HEK293T (cell line): ENCODE measurements around the gene DIO3.

Experiments
- CTCF ChIA-PET: fragments of 350-600 bp; formaldehyde crosslinking; extraction: SDS; loops from one replicate; lab custom pipeline; 2021; ENCODE audit warnings: antibody characterized with exemption, inconsistent platforms; lab: Yijun Ruan, JAX
- POLR2A ChIA-PET: fragments of 350-600 bp; formaldehyde crosslinking; extraction: SDS; loops from one replicate; lab custom pipeline; 2020; ENCODE audit warnings: antibody characterized with exemption, inconsistent platforms; lab: Yijun Ruan, JAX
- DNase-seq: peaks from one replicate; pipeline ENCODE4 v3.0.0; 2012; ENCODE audit warnings: mixed read lengths; ENCODE audit errors: extremely low spot score
- ARNT ChIP-seq: fragments of 450-650 bp; IDR thresholded peaks from 2 replicates; pipeline ENCODE4 v1.6.1; 2017; ENCODE audit warnings: mild to moderate bottlenecking
- BHLHE40 ChIP-seq: fragments of 450-650 bp; IDR thresholded peaks from 2 replicates; pipeline ENCODE4 v1.6.1; 2016; ENCODE audit warnings: mild to moderate bottlenecking, moderate library complexity, borderline replicate concordance
- CTBP1 ChIP-seq: fragments of 450-650 bp; IDR thresholded peaks from 2 replicates; pipeline ENCODE4 v1.6.1; 2016; ENCODE audit warnings: borderline replicate concordance
- ELF4 ChIP-seq: fragments of 450-650 bp; IDR thresholded peaks from 2 replicates; pipeline ENCODE4 v1.6.1; 2017; ENCODE audit warnings: antibody characterized with exemption
- FOXA1 ChIP-seq: fragments of 450-650 bp; IDR thresholded peaks from 2 replicates; pipeline ENCODE4 v1.6.1; 2016; ENCODE audit warnings: mild to moderate bottlenecking
- FOXK2 ChIP-seq: fragments of 450-650 bp; IDR thresholded peaks from 2 replicates; pipeline ENCODE4 v1.6.1; 2016; ENCODE audit warnings: mild to moderate bottlenecking
- FOXM1 ChIP-seq: fragments of 450-650 bp; IDR thresholded peaks from 2 replicates; pipeline ENCODE4 v1.6.1; 2017; ENCODE audit warnings: mild to moderate bottlenecking, borderline replicate concordance
- HDGF ChIP-seq: fragments of 450-650 bp; IDR thresholded peaks from 2 replicates; pipeline ENCODE4 v1.6.1; 2017; ENCODE audit warnings: antibody characterized with exemption, borderline replicate concordance
- L3MBTL2 ChIP-seq: fragments of 450-650 bp; conservative IDR thresholded peaks from 2 replicates; pipeline ENCODE4 v1.6.1; 2016; ENCODE audit warnings: mild to moderate bottlenecking
- LEF1 ChIP-seq: fragments of 450-650 bp; IDR thresholded peaks from 2 replicates; pipeline ENCODE4 v1.6.1; 2017; ENCODE audit warnings: mild to moderate bottlenecking, borderline replicate concordance
- NFRKB ChIP-seq: fragments of 450-650 bp; IDR thresholded peaks from 2 replicates; pipeline ENCODE4 v1.6.1; 2016; ENCODE audit warnings: mild to moderate bottlenecking, moderate library complexity
- SP1 ChIP-seq: fragments of 450-650 bp; IDR thresholded peaks from 2 replicates; pipeline ENCODE4 v1.6.1; 2017
- SUZ12 ChIP-seq: fragments of 450-650 bp; IDR thresholded peaks from 2 replicates; pipeline ENCODE4 v1.6.1; 2016; ENCODE audit warnings: mild to moderate bottlenecking
- TARDBP ChIP-seq: fragments of 450-650 bp; IDR thresholded peaks from 2 replicates; pipeline ENCODE4 v1.6.1; 2016
- ZNF384 ChIP-seq: fragments of 450-650 bp; IDR thresholded peaks from 2 replicates; pipeline ENCODE4 v1.6.1; 2016
- TF ChIP-seq, protein P1 (sequence below): fragments of 450-650 bp; IDR thresholded peaks from 2 replicates; pipeline ENCODE4 v1.6.1; 2016

The DIO3 gene

DNA sequence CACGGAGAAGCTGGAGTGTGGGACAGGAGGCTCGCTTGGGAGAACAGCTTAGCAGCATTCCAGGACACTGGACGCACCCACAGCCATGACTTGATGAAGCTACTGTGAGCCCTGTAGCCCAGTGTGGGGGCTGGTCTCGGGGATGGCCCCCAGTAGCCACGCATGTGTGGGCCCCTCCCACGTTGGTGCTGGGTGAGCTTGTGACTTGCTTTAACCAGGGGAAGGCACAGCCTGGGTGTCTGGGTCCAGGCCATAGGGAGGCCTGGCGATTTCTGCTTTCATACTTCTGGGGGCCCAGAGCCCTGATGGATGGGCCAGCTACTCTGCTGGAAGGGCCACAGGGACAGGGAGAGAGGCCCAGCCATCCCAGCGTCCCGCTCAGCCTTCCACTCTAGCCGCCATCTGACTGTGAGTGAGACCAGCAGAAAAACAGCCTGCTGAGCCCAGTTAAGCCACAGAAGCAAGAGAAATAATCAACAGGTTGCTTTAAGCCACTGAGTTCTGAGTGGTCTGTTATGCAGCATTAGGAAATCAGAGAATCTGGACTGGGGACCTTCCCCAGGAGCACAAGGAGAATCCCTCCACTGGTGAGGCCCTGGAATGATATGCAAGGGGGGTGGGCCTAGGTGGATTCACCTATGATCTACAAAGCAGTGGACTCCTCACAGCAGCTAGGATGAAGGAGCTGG, 16.1 kb downstream of the DIO3 start:
- POLR2A ChIA-PET, result no interaction called here
- no peak for DNase-seq
- TF ChIP-seq CTBP1, result no peak
- no peak for TF ChIP-seq SP1
- no peak for TF ChIP-seq BHLHE40
- no peak for TF ChIP-seq ARNT
- CTCF ChIA-PET, result no interaction called here

DNA sequence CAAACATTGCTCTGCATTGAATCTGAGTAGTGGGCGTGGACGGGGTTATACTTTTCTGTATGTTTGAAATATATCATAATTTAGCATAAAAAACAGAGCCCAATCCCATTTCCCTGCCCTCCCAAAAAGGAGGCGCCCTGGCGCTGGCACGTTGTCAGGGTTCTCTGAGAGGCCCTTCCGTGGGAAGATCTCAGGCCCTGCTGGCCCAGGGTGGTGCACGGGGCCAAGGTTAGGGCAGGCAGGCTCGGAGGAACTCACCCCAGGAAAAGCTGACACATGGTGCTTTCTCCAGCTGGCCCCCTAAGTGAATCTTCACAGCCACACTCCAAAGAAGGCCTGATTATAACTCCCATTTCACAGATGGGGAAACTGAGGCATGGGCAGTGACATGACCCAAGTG, 17.2 kb downstream of the DIO3 start:
- ChIA-PET CTCF (no interaction called here), POLR2A (no interaction called here)
- DNase-seq, result no peak
- TF ChIP-seq SUZ12 (no peak), HDGF (no peak), LEF1 (no peak), FOXK2 (no peak), CTBP1 (no peak), L3MBTL2 (no peak), ZNF384 (no peak), BHLHE40 (no peak), FOXM1 (no peak), ELF4 (no peak), NFRKB (no peak), SP1 (no peak), ARNT (no peak)
- TF ChIP-seq, protein P1, sequence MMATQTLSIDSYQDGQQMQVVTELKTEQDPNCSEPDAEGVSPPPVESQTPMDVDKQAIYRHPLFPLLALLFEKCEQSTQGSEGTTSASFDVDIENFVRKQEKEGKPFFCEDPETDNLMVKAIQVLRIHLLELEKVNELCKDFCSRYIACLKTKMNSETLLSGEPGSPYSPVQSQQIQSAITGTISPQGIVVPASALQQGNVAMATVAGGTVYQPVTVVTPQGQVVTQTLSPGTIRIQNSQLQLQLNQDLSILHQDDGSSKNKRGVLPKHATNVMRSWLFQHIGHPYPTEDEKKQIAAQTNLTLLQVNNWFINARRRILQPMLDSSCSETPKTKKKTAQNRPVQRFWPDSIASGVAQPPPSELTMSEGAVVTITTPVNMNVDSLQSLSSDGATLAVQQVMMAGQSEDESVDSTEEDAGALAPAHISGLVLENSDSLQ, result no peak

DNA sequence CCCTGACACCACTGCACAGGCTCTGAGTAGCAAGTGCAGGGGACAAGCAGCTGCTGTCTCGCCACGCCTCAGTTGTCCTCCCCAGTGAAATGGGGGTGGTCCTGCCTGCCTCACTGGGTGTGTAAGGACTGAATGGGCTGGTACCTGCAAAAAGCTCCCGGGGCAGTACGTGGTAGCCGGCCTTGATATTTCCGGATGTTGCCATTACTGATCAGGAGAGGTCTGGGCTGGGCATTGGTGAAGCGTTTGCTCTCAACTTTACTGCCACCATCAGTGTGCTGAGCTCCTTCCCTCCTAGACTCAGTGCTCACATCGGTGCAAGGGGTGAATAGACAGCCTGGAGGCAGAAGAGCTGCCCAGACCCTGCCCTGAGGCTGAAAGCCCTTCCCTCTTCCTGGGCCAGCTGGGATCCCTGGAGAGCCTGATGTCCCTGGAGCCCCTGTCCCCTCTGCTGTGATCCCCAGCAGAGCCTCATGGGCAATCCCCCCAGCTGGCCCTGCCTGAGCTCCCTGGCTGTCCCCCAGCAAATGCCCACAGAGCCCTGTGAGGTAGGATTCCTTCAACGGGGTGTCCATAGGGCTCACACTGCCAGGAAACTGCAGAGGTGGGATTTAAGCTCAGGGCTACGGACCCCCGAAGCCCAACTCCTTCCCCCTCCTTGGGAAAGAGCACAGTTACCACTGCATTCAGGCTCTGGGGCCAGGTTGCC, 18.2 kb downstream of the DIO3 start:
- CTCF ChIA-PET, result no interaction called here
- no peak for TF ChIP-seq L3MBTL2
- TF ChIP-seq ZNF384, result no peak
- TF ChIP-seq FOXK2, result no peak
- no peak for TF ChIP-seq FOXA1
- TF ChIP-seq NFRKB, result no peak
- no peak for TF ChIP-seq ELF4
- TF ChIP-seq HDGF, result no peak
- no peak for DNase-seq
- POLR2A ChIA-PET, result no interaction called here

DNA sequence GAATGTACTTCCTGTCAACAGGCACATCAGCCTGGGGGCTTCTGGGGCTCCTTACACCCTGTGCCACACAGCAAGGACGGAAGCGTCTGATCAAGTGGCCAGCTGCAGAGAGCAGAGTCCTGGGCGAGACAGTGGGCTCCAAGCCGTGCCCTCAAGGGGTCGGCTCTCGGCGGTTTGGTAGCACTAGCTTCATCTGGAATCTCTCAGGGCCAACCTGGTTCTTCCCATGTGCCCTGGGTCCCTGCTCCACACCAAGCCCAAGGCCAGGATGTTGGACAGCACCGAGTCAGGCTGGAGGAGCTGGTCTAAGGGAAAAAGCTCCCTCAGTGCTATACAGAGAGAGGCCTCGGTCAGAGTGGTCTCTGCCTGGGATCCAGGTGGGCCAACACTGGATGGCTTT, 20.5 kb downstream of the DIO3 start:
- no peak for TF ChIP-seq SUZ12
- ChIA-PET CTCF (no interaction called here), POLR2A (no interaction called here)
- DNase-seq, result no peak

DNA sequence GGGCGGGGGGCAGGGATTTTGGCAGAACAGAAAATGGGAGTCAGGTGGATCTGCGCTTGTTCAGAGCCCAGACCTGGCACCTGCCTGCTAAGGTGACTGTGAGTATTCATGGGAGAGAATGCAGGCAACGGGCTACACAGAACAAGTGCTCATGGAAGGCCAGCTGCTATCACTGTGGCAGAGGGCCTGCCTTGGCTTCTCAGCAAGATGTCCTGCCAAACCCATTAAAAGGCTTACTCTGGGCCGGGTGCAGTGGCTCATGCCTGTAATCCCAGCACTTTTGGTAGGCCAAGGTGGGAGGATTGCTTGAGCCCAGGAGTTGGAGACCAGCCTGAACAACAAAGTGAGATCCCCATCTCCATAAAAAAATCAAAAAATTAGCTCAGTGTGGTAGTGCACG, 21.0 kb downstream of the DIO3 start:
- ChIA-PET CTCF (no interaction called here), POLR2A (no interaction called here)
- no peak for DNase-seq
- no peak for TF ChIP-seq BHLHE40
- TF ChIP-seq LEF1, result no peak
- no peak for TF ChIP-seq CTBP1
- no peak for TF ChIP-seq NFRKB
- no peak for TF ChIP-seq SUZ12
- no peak for TF ChIP-seq TARDBP
- no peak for TF ChIP-seq FOXK2
- TF ChIP-seq HDGF, result no peak
- no peak for TF ChIP-seq SP1
- no peak for TF ChIP-seq ELF4
- TF ChIP-seq, protein P1, result no peak
- no peak for TF ChIP-seq FOXM1
- TF ChIP-seq ARNT, result no peak
- no peak for TF ChIP-seq ZNF384
- TF ChIP-seq L3MBTL2, result no peak

DNA sequence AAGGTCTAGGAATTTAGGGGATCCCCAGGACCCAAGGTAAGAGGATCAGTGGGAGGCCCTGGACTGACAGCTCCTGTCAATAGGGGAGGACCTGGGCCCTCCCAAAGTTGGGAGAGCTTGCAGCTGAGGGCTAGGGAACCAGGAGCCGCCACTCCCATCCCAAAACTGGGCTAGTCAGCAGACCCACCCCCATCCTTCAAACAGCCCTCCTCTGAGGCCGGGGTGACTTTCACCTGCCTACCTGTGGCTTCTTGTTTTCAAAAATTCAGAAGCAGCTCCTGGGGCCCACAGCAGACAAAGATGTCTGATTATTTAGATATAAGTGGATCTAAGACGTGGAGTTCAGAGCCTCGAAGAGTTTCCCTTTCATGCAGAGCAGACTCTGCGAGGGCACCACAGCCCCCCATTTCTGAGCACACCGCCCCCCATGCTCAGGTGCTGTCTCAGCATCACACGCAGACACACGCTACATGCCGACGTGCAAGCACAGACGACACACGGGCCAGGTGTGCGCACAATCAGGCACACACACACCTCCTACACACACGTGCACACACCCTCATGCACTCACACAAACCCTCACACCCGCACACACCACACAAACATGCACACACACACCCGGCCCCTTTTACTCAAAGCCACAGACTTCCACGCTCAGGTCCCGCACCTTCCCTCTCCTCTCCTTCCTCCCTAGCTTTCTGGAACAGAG, 21.9 kb downstream of the DIO3 start:
- ChIA-PET CTCF (no interaction called here), POLR2A (no interaction called here)
- no peak for DNase-seq
- TF ChIP-seq CTBP1, result no peak

DNA sequence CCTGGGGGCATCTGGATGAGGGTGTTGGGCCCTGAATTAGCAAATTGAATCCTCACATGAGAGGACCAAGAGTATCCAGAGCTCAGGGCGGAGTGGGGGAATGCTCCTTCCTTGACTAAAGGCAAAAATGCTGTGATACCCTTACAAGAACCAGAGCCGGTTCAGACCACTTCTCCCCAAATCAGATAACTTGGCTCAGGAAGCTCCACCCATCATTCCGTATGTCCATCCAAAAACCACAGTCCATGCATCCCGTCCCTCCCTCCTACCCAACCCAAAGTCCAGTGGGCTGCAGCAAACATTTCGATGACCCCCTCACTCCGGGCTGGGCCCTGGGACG, 22.4 kb downstream of the DIO3 start:
- POLR2A ChIA-PET, result no interaction called here
- no peak for DNase-seq
- CTCF ChIA-PET, result no interaction called here
- TF ChIP-seq L3MBTL2, result no peak
